Activated CD8-positive, alpha-beta memory T cell treated with anti-CD3 and anti-CD28 coated beads, Interleukin-2, amount 50 U/mL, for 24 hours (primary cell): Measurements from ENCODE around the gene COLGALT1.
A peak's percentile ranks its signal among the peaks of the same experiment; 100 is the strongest.
"Not testable (repeated sequence)": the region's sequence is repeated elsewhere in the genome, so short reads cannot be mapped to it uniquely, and the experiment has no call there.

Experiments
- DNase-seq: peaks from one replicate; pipeline ENCODE4 v3.0.0-alpha.2; 2020; ENCODE audit errors: extremely low read depth

COLGALT1 gene

GRCh38 chr19:17555480-17555928 lies at the start of gene COLGALT1:
COLGALT1 (plus strand) TSS chr19:17555649; CDS start chr19:17555714, 65 bp downstream.
- peak; percentile 97 for DNase-seq

GRCh38 chr19:17506745-17507144 lies 48.7 kb upstream of the COLGALT1 start:
- DNase-seq: no peak

DNA sequence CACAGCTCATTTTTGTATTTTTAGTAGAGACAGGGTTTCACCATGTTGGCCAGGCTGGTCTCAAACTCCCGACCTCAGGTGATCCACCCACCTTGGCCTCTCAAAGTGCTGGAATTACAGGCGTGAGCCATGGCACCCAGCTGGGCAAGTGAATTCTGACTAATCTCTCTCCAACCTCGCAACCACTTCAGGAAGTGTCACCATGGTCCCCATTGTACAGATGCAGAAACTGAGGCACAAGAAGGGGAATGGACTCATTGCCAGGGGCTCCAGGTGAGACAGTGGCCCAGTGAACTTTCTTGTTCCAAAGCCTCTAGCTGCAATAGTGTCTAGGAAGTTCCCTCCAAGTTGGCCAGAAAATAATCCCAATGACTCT lies 46.9 kb upstream of the COLGALT1 start:
- not testable (repeated sequence) for DNase-seq

DNA sequence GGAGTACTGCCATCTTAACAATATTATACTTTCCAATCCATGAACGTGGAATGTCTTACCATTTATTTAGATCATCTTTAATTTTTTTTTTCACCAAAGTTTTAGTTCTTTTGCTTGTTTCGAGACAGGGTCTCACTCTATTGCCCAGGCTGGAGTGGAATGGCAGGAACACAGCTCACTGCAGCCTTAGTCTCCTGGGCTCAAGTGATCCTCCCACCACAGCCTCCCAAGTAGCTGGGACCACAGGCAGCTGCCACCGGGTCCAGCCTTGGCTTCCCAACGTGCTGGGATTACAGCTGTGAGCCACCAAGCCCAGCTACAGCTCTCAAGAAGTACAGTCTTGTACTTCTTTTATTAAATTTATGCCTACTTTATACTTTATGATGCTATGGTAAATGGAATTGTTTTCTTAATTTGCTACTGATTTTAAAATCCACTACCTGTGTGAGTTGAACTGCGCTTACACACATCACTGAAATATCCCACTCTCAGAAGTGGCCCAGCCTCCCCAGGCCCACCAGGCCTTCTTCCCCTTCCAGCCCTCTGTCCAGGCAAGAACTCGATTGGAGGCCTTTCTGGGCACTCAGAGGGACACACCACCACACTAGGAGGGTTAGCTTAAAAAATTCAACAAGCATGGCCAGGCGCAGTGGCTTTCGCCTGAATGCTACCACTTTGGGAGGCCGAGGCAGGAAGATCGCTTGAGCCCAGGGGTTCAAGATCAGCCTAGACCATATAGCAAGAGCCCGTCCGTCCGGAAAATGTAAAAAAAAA lies 45.0 kb upstream of the COLGALT1 start:
- no peak for DNase-seq

- DNase-seq: peak; percentile 69
Measured at GRCh38 chr19:17511724-17512573, 43.5 kb upstream of the COLGALT1 start.

GRCh38 chr19:17512574-17512939 lies 42.9 kb upstream of the COLGALT1 start:
- no peak for DNase-seq

DNA sequence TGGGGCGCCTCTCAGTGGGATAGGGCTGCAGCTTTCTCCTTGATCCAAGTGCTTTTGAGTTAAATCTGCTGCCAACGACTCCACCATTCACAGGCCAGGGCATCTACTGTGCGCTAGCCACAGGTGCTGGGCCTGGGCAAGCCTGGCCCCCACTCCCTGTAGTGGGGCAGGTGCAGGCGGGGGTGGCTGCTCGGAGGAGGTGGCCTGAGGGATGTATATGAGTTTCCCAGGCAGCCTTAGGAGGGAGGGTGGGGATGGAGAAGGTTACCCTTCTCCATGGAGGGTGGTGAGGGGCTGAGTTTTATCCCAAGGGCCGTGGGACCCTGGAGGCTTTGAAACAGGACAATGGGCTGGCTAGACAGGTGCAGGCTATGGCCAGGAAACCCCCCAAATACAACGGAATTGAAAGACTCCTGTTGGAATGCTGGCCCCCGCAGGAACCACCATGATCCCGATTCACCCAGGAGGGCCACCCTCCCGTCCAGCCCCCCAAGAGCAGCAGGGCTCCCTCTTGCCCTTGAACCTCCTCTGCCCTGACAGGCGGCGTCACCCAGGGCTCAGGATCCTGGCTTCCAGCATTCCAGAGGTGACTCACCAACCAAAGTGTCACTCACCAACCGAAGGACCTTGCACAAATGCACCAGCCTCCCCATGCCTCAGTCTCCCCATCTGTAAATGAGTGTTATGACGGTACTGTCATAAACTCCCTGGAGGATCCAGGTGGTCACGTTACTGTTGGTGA lies 39.9 kb upstream of the COLGALT1 start:
- DNase-seq: no peak

- no peak for DNase-seq
Measured at GRCh38 chr19:17517898-17518297, 37.6 kb upstream of the COLGALT1 start.

- DNase-seq: not testable (repeated sequence)
Measured at GRCh38 chr19:17518654-17519053, 36.8 kb upstream of the COLGALT1 start.

GRCh38 chr19:17519967-17520366 lies 35.5 kb upstream of the COLGALT1 start:
- no peak for DNase-seq

- DNase-seq: no peak
Measured at GRCh38 chr19:17520865-17521264, 34.6 kb upstream of the COLGALT1 start.

- DNase-seq: peak; percentile 21
Measured at GRCh38 chr19:17522988-17523872, 32.2 kb upstream of the COLGALT1 start.

DNA sequence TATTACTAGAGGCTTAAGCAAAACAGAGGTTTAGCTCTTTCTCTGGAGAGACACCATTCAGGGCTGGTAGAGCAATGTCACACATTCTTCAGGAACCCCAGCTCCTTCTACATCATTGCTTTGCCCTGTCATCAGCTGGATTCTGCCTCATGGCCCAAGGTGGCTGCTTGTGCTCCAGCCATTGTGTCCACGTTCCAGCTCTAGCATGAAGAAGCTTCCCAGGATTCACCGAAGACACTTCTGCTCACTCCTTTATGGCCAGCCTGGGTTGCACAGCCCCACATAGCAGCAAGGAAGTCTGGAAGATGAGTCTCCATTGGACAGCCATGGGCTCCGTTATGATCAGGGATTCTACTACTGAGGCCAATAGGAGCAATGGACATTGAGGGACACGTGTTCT lies 30.8 kb upstream of the COLGALT1 start:
- DNase-seq: no peak

DNA sequence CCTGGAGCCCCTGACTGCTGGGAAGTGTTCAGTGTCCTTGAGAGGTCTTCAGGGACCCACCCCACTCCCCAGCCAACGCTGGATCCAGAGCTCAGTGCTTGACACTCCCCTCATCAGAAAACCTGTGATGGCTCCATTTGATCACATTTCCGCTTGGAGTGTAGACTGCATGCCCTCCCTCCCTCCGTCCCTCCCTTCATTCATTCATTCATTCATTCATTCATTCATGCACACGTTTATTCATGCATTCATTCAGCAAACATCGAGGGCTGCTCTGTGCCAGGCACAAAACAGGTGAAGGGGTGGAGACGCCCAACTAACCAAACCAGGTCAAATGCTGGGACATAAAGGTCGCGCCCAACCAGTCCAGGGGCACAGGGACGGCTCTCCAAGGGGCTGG lies 30.3 kb upstream of the COLGALT1 start:
- no peak for DNase-seq

GRCh38 chr19:17526922-17527321 lies 28.5 kb upstream of the COLGALT1 start:
- DNase-seq: no peak

- no peak for DNase-seq
Measured at GRCh38 chr19:17527326-17527725, 28.1 kb upstream of the COLGALT1 start.

DNA sequence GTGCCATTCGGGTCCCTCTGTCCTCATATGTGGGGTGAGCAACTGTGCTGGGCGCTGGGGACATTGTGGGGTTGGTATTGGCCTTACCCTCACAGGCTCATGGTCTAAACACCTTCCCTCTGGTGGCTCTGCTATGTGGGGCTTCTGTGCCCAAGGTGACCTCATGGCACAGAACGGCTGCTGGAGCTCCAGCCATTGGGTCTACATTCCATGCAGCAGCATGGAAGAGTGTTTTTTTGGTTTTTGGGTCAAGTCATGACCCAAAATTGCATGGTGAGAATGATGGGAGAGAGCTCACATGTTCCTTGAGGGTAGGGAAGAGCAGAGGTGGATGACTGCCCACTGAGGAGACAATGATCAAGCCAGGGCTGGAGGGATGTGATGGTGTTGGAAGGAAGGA lies 26.8 kb upstream of the COLGALT1 start:
- DNase-seq: no peak

DNA sequence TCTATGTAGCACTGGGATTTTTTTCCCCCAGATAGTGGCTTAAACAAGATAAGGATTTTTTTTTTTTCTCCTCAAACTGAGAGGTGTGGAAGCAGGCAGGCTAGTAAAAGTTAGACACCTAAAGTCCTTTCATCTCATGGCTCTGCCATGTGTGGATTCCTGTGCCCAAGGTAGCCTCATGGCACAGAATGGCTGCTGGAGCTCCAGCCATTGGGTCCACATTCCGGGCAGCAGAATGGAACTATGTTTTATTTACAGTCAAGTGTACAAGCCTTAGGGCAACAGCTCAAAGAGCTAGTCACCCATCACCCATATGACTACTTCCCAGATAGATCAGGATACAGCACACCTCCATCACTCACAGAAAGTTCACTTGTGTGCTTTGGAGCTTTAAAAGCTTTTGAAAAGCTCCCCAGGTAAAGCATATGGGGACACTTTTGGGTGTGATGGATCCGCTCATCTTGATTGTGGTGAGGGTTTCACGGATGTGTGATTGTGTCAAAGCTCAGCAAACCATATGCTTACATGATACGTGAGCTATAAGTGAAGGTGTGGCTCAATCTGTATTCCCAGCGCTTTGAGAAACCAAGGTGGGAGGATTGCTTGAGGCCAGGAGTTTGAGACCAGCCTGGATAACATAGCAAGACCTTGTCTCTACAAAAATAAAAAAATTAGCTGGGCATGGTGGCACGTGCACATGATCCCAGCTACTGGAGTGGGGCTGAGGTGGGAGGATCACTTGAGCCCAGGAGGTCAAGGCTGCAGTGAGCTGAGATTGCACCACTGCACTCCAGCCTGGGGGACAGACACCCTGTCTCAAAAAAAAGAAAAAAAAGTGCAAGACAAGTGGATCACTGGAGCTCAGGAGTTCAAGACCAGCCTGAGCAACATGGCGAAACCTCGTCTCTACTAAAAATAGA lies 25.9 kb upstream of the COLGALT1 start:
- no peak for DNase-seq

DNA sequence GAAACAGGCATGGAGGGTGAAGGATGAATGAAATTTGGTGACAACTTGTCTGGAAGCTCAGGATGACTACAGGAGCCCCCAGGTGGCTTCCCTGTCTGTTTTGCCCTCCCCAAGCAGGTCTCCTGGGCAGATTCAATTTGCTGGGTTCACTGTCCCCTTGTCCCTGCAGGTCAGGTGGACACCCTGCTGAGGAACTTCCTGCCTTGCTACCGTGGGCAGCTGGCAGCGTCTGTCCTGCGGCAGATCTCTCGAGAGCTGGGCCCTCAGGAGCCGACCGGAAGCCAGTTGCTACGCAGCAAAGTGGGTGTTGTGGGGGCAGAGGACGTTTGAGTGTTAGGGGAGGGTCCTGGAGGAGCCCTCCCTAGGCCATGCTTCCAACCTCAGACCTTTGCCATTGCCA lies 24.9 kb upstream of the COLGALT1 start:
- DNase-seq: no peak

DNA sequence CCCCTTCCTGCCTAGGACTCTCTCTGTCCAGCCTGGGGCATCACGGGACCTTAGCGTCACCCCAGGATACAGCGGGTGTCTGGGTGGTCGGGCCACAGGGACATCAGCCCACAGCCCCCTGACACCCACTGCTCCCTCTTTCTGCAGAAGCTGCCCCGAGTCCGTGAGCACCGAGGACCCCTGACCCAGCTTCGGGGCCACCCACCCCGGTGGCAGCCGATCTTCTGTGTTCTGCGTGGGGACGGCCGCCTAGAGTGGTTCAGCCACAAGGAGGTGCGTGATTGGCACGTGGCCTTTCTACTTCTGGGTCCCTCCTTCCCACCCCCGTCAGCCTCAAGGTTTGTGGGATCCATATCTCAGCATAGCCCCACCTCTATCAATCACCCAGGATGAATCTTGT lies 23.3 kb upstream of the COLGALT1 start:
- no peak for DNase-seq
